HG03139 (cell line): Measurements from ENCODE around the gene ZIC2.

Experiments
- ATAC-seq: cut with Tn5 transposase; IDR thresholded peaks from one replicate; pipeline ENCODE4 v1.9.1; 2021; ENCODE audit not compliant: unreplicated experiment

The ZIC2 gene

DNA sequence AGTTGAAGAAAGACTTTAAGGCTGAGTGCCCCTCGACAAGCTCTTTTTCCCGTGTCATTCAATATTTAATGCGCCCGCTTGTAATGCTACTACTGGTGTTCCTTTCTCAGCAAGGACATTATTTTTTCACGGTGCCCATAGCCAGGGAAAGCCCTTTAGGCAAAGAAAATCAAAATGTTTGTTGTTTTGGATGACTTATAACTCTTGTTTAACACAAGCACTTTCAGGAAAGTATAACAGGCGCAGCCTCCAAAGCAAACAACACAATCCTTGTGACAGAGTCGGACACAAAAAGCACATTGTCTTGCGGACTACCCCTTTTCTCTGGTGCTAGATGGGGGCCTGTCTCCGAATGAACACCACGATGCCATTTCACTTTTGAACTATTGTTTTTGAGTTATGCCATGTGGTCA, 22.5 kb upstream of the ZIC2 start:
- ATAC-seq = no peak

DNA sequence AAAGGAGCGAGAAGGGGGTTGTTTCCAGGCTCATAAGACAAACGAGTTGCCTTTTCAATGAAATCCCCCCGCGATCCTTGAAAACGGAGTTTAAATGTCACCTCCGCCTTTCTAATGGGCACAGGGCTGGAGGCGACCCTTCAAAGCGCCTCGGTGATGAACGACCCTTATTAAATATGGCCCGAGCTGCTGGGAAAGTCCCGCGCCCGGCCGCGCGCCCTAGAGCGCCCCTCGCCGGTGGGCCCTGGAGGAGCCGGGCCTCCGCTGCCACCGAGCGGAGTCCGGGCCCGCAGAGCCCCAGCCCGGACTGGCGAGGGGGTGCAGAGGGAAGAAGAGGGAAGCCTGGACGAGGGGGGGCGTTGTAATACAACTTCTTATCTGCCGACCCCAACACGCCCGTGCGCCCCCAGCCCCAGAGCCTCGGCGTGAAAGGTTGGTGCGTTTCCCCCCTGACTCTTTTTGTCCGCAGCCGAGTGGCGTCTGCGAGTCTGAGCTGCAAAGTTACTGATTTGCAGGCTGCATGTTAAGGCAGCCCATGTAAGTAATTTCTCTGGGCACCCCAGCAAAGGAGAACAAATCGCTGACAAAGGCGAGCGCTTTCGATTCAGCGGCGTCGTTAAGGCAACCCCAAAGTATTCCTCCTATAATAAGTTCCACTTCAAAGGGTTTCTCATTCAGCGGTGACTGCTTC, 21.9 kb upstream of the ZIC2 start:
- no peak for ATAC-seq

DNA sequence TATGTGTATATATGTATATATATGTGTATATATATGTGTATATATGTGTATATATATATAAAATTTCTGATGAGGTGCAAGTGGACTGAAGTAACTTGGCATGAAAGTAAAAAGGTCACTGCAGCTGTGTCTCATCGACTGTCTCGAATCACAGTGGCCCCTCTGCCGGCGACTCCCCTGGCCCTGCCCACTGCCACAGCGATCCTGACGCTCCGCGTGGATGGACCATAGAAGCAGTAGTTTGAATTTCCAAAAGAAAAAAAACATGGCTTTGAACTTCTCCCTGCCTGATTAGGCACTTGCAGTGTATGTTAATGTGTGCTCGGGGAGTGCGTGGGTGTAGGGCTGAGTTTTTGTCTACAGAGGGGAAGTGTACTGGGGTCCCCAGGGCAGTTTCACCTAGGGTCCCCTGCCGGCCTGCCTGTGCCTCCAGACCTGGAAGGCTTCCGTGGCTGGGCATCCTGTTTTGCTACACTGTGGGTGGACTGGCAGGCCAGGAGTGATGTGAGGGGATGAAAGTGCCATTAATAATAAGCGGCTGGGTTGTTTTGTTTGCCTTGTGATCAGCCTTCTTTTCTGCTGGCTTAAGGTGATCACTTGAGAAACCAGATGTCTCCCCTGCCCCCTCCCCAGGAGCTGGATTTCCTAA, 20.8 kb upstream of the ZIC2 start:
- ATAC-seq = no peak

DNA sequence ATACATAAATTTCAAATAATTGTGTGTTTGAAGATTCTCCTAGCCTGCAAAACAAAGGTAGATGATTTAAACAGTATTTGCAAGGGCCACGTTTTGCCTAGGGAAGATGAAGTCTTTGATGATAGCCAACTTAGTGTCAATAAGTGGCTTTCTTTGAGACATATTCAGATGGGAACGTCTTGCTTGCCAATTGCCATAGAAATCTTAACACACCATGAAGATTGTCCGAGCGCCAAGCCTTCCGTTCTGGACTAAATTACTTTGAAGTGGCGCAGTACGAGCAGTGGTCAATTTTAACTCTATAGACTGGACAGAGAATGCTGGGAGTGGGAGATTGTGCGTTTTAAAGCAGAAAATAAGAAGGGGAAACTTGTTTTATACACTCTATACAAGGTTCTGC, 19.9 kb upstream of the ZIC2 start:
- no peak for ATAC-seq

DNA sequence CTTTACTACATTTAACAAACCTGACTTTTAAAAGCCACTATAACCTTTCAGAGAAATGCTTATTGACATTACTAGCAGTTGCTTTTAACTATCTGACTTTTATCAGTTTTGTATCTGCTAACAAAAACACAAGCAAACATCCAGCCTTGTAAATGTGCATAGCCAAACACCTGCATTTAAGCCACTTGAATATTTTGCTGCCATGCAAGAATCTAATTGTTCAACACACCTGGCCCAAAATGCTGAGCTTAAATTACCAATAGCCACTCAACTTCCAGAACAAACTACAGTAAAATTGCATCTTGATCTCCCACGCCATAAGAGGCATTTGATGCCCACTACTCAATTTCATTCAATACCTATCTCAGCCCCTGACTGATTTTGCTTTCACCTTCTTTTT, 19.3 kb upstream of the ZIC2 start:
- no peak for ATAC-seq

DNA sequence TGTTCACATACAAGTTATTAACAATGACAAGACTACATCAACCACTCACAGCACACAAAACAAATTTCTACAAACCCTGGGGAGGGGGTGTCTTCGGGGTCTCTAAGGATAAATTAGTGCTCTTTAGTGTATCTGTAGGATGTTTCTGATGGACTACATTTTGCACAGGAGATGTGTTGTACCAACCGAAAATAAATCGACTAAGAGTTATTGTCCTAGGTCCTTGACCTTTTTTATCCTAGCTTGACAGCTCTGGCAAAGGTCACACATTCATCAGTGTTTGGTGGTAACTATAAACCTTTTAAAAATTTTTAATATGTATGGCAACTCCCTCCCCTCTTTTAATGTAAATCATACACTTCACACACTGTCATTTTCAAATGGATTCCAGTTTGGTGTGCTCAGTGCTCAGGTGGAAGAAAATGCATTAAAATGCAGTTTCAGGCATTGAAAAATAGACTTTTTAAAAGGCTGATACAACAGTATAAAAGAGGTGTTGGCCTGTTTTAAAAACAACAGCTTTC, 17.7 kb upstream of the ZIC2 start:
- ATAC-seq = no peak

DNA sequence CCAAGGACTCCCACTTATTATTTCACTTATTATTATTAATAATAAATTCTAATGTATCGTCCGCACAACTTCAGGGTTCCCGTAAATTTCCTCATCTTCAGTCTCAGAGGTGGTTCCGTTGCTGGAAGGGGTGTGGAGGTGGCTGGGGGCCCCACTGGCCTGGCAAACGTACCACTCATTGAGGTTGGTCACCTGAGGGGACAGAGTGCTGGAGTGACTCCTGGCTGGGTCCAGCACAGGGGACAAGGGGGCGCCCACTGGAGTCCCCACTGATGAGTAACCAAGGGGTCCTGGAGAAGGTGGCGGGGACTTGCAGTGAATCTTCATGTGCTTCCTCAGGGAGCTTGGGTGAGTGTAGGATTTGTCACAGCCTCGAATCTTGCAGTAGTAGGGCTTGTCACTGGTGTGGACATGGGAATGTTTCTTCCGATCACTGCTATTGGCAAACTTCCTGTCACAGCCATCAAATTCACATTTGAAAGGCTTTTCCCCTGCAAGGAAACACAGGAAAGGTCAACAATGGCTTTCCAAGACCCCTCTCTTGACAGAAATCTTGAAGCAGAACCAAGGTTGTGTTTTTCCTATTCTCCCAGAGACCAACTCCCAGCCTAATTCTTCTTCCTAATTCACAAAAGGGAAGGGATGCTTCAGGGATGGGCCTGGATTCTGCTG, 16.1 kb upstream of the ZIC2 start:
- no peak for ATAC-seq

DNA sequence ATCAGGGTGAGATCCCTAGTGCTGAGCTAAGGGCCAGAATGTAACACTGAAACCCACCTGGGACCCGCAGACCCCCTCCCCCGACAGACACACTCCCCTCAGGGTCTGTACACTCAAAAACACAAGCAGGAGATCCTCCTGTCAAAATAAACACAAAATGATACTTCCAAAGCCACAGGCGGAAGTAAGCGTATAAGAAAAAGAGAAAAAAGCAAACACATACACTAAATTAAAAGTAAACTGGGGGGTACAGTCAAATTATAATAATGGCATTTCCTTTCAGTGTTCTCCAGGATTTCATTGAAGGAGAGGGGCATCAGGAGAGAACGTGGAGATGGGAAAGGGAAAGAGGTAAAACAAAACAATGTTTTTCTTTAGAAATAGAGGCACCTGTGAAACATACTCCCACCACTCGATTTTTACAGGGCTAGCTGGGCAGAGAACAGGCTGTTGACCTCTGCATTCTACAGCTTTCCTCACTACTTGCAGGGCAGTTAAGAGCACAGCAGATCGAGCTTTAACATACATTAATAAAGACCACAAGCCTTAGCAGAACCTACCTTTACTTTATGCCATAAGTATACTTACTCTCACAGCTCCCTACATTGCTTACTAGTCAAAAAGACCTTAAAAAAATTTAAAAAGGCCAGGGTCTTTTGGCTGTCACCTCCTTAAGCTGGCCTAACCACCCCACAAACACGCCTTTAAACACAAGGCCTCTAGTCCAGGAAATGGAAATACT, 15.3 kb upstream of the ZIC2 start:
- ATAC-seq = no peak

DNA sequence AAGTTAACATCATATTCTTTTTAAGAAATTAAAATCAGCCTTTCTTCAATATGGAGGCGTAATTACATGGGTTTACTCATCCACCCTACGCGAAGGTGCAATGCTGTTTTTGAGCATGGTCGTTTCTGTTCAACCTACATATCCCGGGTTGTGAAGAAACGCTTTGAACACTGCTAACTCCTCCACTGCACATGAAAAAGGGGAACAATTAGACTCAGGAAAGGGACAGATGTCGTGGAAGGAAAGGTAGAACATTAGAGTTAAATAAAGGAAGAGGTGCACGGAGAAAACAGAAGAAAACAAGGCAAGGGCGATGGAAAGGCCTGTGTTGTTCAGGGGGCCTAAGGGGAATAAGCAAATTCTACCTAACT, 14.1 kb upstream of the ZIC2 start:
- no peak for ATAC-seq

DNA sequence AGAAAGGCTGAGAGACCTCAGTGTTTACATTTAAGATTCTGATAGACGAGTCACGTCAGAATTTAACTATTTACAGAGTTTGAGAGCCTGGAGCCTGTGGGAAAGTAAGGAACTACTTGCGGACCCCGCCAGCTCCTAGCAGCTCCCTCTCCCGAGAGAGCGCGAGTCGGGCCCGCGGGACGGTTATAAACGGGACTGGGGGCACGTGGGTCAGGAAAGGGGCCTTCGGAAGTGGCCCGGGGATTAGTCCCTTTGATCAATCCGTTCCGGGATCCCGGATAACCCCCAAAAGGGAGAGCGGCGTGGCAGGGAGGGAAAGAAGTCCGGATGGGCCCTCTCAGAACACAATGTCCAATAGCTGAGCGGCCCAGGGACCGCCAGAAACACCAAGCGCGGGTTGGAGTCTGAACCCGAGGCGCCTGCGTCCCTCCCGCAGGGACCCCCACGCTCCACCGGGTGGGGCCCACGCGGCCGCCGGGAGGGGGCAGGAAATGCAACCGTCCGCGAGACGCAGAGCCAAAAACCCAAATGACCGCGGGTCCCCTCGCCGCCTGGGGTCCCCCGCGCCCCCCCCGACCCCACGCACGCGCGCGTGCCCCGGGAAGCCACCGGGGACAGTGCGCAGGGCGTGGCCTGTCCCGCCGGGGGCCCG, 13.6 kb upstream of the ZIC2 start:
- ATAC-seq = no peak

DNA sequence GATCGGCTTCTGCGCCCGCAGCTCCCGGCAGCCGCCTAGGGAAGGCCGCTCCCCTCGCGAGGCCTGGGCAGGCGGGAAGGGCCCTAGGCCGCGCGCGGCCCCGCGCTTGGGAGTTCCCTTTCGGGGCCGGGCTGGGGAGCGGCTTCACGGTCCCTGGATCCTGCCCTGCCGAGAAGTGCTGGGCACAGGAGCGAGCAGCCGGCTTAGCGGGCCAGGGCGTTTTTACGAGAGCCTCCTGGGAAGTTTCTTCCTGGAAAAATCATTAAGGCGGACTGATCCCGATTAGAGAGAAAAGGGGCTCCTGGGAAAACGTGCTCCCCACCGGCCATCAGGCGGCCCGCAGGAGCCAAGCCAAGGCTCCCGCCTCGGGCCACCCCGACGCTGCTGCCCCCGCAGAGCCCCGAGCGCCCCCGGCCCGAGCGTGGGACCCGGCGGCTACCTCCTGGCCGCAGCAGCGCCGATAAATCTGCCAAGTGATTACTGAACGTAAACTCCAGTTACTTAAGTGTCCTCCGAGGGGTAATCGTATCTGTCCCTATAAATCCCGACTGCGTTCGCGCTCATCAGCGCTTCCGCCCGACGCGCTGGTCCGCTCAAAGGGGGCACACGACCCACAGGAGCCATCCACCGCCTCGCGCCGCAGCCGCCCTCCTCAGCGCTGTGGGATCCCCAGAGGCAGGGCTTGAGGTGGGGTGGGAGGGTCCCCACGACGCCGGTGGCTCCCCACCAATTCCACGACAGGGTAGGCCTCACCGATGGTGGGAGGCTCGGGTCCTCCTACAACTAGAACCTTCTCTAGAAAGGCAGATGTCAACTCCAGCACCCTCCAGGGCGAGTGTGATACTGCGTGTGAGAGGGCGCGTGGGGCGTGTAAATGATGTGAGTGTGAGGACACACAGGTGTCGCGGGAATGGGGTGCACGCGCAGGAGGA, 12.8 kb upstream of the ZIC2 start:
- ATAC-seq = no peak

DNA sequence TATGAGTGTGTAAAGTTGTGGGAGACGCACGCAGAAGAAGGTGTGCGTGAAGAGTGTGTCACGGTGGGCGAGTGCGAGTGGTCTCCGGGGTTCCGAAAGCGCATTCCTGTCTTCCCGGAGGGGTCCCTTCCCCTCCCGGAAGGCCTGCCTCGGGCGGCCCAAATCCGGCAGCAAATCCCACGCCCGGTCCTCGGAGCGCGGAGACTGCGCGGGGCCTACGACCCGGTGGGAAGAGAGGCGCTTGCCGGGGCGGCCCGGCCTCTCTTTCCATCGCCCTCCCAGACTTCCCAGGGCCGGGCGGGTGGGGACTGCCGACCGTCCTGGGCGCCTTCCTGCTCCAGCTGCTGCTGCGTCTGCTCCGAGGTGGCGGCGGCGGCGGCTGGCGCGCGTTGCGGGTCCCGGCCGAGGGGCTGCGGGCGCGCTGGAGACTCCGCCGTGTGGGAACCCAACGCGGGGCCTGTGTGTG, 12.1 kb upstream of the ZIC2 start:
- no peak for ATAC-seq

DNA sequence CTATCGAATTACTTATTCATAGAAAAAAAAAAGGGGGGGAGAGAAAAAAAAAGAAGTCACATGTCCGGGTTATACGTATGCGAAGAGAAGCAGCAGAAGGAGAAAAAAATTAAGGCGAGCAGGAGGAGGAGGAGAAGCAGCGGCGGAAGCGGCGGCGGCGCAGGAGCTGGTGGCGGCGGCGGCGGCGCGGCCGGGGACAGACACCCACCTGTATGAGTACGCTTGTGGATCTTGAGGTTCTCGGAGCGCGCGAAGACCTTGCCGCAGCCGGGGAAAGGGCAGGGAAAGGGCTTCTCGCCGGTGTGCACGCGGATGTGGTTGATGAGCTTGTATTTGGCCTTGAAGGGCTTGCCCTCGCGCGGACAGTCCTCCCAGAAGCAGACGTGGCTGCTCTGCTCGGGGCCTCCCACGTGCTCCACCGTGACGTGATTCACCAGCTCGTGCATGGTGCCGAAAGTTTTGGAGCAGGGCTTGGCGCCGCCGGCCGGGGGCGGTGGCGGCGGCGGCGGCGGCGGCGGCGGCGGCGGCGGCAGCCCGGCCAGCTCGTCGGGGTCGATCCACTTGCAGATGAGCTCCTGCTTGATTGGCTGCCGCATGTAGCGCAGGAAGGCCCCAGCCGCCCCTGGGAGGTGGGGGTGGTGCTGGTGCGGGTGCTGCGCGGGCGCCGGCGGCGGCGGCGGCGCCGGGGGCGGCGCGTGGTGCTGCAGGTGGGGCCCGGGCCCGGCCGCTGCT, 11.5 kb upstream of the ZIC2 start:
- ATAC-seq = no peak

DNA sequence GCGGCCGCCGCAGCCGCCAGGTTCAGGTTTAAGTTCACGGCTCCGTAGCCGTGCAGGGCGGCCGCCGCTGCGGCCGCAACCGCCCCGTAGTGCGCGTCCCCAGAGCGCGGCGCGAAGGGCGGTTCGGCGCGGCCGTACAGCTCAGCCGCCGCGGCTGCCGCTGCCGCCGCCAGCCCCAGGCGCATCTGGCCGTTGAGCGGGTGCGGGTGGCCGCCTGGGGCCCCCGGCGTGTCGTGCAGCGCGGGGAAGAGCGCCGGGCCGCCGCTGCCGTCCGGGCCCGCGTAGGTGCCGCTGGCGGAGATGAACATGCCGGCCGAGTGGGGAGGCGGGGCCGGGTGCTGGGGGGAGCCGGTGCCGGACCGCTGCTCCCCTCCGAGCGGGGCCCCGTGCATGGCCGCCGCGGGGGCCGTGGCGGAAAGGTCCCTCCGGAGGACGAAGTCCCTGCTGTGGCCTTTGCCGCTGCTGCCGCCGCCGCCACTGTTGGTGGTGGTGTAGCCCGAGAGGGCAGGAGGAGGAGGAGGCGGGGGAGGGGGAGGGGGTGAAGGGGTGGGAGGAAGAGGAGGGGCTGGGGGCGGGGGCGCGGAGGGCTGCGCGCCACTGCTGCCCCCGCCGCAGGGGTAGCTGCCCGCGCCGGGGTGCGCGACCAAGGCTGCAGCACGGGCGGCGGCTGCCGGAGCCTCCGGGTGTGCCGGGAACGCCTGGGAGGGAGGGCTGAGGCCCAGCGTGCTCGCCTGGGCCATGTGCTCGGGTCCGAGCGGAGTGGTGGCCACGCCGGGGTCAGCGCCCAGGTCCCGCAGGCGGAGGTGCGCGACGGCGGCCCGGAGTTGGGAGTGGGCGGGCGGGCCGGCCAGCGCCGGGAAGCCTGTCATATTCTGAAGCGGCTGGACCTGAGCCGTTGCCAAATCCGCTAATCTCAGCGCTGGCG, 10.7 kb upstream of the ZIC2 start:
- no peak for ATAC-seq

DNA sequence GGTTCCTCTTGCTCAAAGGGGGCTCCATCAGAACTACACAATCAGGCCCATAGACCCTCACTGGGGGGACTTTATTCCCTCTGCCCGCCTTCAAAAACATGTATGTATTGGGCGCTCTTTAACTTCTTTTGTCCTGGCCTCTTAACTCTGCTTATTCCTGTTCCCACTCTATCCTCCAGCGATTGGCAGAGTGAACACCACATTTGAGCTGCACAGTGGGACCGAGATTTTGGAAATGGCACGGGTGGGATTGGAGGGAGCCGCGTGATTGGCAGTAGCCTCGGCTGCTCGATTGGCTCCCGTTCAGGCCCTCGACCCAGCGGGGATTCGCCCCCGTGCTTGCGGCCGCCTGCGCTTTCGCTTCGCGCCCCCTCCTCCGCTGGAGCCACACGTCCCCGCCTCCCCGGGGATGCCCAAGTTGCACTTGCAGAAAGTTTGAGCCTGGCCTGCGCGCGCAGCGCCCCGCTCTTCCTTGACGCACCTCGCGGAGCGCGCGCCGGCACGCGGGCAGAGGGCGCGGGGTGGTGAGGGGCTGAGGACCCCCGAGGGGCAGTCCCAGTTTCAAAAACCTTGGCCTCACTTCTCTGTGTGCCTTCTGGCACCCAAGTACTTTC, 9.9 kb upstream of the ZIC2 start, which contains the start of gene ZIC5:
ZIC5 (minus strand) TSS at position 192 of the 614 bp plus-strand sequence; CDS start at position 28, 164 bp downstream.
- no peak for ATAC-seq

DNA sequence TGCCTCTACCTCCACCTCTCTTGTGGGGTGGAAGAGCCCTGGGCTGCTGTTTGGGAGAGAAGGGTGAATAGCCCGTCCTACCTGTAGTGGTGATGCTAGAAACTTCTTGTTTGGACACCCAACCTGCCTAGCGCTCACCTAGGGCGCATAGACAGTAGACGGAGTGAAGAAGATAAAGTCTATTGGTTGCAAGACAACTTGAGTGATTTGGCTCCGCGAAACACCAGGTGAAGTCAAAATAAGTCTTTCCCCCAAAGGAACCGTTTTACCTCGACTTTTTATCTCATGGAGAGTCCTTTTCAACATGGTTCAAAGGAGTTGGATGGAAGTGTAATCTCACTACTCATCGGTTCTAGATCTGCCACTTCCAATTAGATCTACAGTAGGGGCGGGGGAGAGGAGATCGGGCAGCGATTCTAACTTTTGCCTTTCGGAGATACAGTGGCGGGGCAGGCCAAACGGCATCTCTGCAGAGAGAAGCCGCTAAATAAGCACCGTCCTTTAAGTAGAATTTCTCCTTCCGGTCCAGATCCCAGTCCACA, 9.3 kb upstream of the ZIC2 start:
- ATAC-seq = no peak

DNA sequence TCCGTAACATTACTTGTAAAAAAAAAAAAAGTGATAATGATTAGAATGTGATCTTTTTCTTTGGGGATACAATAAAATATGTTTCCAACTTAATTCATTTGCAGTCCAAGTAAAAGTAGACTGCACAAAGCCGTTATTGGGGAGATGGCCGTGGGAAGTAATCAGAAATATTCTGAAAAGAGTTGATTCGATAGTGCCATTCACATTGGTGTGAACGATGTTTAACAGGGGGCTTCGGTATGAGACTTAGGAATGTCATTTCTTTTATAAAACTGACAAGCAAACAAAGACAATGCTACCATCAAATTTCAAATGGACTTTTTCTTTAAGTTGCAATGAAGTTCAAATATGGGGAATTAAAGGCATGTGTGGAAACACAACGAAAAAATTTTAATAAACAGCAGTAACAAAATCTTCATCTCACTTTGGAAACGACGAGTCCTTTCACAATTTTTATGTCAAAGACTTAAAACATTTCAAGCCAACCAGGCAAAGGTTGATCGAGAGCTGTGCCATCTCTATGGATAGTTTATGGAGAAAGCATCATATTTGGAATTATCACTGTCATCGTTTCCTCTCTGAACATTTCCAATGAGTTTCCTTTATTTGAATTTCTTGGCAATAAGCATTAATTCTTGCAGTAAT, 8.3 kb upstream of the ZIC2 start:
- no peak for ATAC-seq
